Hepatocyte (in vitro differentiated cells): ENCODE data around the gene SPACDR.

ENCODE experiments used
- EZH2 ChIP-seq: fragments of 200-600 bp; sonication (generic); IDR thresholded peaks from 2 replicates; pipeline ENCODE4 v1.6.1; 2016; ENCODE audit warnings: antibody characterized with exemption, mild to moderate bottlenecking, borderline replicate concordance
- EZH2phosphoT487 ChIP-seq: fragments of 200-600 bp; sonication (generic); IDR thresholded peaks from one replicate; pipeline ENCODE4 v1.6.1; 2018; ENCODE audit warnings: antibody characterized with exemption, mild to moderate bottlenecking, low read depth, moderate library complexity; ENCODE audit not compliant: unreplicated experiment, severe bottlenecking
- TF ChIP-seq, protein P1 (sequence below): fragments of 200-600 bp; sonication (generic); IDR thresholded peaks from 2 replicates; pipeline ENCODE4 v1.5.1; 2016; ENCODE audit warnings: antibody characterized with exemption, mild to moderate bottlenecking; ENCODE audit not compliant: poor library complexity

GRCh38 chr7:100490483-100491191 lies 26.6 kb upstream of the SPACDR start:
- TF ChIP-seq, protein P1, sequence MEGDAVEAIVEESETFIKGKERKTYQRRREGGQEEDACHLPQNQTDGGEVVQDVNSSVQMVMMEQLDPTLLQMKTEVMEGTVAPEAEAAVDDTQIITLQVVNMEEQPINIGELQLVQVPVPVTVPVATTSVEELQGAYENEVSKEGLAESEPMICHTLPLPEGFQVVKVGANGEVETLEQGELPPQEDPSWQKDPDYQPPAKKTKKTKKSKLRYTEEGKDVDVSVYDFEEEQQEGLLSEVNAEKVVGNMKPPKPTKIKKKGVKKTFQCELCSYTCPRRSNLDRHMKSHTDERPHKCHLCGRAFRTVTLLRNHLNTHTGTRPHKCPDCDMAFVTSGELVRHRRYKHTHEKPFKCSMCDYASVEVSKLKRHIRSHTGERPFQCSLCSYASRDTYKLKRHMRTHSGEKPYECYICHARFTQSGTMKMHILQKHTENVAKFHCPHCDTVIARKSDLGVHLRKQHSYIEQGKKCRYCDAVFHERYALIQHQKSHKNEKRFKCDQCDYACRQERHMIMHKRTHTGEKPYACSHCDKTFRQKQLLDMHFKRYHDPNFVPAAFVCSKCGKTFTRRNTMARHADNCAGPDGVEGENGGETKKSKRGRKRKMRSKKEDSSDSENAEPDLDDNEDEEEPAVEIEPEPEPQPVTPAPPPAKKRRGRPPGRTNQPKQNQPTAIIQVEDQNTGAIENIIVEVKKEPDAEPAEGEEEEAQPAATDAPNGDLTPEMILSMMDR: no peak
- TF ChIP-seq EZH2 (no peak), EZH2phosphoT487 (no peak)
